GM18520 (cell line): ENCODE results near the gene JUN.
"Not testable (repeated sequence)": the region's sequence is repeated elsewhere in the genome, so short reads cannot be mapped to it uniquely, and the experiment has no call there.

ENCODE experiments used
- ATAC-seq: cut with Tn5 transposase; IDR thresholded peaks from one replicate; pipeline ENCODE4 v1.9.1; 2021; ENCODE audit not compliant: unreplicated experiment

Gene JUN

DNA sequence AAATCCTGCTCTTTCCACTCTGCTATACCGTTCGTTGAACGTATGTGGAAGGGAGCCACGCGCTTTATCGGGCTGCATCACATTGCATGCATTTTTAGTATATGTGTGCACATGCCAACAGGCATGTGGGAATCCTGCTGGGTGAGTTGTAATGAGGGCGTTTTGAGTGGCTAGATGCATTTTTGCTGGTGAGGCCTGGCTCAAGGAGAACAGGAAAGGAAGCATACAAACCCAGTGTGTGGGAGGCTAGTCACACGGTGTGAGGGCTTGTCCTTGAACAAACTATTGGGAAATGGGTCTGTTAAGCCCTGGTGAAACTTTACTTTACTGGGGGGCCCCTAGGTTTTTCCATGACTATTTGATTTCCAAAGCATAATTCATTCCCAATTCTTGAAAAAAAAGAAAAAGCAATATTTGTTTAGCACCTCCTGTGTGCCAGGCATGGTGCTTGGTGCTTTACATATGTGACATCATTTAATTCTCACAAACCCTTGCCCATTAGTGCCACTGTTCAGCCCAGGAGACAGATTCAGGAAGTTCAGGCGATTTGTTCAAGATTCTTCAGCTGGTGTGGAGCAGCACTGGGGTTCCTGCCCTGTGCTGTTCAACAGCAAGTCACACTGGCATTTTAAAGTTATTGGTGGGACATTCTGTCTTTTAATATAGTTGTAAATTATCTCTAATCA is 25.6 kb upstream of the JUN start:
- ATAC-seq: no peak

- no peak for ATAC-seq
Observed at GRCh38 chr1:58808077-58808476, 24.2 kb upstream of the JUN start.

- peak; percentile 41 for ATAC-seq
Observed at GRCh38 chr1:58805716-58806571, 22.1 kb upstream of the JUN start.

DNA sequence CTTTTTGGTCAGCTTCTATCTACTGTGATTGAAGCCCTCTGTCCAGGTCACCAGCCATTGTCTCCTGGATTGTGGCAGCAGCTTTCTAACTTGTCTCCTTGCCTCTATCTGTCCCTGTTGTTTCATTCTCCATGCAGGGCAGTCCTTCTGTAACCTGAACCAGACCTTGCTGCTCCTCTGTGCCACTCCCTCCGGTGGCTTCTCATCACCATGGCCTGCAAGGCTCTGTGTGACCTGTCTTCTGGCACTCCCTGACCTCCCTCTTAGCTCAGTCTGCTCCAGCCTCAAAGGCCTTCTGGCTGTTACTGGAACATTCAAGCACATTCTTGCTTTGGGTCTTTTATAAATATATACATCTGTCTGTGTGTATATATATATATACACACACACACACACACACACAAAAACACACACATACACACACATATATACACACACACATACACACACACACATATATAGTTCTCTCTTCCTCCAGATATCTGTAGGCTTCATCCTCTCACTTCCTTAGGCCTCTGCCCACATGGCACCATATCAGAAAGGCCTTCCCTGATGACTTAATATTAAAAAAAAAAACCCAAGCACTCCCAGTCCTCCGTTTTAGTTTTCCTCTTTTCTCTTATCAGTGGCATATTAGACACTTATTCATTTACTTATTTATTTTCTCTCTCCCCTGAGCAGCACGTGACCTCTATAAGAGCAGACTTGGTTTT is 21.2 kb upstream of the JUN start:
- ATAC-seq: no peak

GRCh38 chr1:58803858-58804257 is 20.0 kb upstream of the JUN start:
- no peak for ATAC-seq

DNA sequence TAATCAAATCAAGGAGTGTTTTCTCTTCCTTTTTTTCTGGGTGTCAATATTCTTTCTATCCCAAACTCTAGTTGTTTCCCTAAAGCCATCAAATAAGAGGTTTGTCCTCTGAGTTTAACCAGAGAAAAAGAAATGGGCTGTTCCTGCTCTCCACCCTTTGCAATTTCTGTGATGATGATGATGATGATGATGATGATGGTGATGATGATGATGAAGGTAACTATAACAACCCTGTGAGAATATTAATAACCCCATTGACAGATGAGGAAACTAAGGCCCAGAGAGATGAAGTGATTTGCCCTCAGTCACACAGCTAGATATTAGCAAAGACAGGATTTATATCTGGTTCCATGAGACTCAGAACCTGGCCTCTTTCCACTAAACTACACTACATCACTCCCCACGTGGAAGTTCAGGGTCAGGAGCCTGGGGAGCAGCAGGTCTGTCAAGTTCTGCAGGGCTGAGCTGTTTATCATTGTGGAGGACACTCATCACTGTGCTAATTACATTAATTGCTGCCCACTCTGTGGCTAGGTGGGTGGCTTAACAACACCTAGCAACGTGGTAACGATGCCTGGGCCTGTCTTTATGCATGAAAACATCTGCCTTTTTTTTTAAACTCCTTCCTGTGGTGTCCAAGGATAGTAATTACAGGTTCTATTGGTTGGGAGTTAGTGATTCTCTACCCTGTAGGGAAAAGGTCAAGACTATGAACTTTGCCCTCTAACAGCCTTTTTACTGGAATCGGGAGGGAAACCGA is 19.0 kb upstream of the JUN start:
- no peak for ATAC-seq

DNA sequence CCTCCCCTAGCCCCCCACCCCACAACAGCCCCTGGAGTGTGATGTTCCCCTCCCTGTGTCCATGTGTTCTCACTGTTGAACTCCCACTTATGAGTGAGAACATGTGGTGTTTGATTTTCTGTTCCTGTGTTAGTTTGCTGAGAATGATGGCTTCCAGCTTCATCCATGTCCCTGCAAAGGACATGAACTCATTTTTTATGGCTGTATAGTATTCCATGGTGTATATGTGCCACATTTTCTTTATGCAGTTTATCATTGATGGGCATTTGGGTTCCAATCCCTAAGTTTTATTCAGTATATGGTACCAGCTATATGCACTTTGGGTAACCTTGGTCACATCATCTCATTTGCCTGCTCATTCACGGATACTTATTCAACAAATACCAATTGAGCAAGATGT is 17.4 kb upstream of the JUN start:
- ATAC-seq: not testable (repeated sequence)

DNA sequence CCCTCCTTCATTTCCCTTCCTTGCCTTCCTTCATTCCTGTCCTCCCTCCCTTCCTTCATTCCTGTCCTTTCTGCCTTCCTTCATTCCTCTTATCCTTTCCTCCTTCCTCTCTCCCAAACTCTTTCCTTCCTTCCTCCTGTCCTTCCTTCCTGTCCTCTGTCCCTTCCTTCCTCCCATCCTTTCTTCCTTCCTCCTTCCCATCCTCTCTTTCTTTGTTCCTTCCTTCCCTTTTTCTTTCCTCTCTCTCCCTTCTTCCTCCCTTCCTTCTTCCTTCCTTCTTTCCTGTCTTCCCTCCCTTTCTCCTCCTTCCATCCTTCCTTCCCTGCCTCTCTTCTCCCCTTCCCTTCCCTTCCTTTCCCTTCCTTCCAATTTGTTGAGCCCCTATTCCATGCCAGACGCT is 15.8 kb upstream of the JUN start:
- no peak for ATAC-seq

DNA sequence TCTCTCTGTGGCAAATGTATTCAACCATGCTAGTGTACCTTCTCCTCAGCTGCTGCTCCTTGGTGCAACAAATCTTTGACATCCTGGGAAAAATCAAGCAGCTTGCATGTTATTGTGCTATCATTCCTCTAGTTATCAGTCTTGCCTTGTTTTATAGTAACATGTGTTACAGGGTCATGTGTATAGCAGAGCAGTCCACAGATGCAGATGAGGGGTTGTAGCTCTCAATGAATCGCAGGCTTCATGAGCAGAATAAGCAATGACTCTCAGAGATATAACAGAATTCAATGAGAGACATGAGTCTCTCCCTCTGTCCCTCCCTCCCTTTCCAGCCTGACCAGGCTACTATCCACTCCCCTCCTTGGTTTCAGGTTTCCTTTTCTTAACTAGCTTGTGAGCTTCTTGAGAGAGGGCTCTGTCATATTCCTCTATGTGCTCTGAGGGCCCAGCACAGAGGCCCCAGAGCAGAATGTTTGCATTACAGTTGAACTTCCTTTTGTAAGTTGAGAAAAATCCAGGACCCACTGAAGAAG is 15.1 kb upstream of the JUN start:
- ATAC-seq: no peak

DNA sequence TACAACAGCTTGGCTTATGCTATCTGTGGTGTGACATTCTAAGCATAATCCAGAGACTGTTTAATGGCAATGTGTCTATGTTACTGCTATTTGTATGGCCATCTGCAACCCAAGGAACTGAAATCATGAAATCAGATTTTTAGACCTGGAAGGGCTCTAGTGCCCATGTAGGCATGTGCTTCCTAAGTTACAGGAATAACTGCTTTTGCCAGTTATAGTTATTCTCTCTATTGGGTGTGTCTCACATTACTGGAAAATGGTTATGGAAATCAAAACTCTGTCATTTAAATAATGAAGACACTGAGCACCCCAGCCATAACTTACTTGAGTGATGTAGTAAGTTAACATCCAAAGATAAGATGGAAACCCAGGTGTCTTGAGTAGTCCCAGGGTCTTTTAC is 12.6 kb upstream of the JUN start:
- no peak for ATAC-seq

- ATAC-seq: no peak
Observed at GRCh38 chr1:58794585-58794984, 10.7 kb upstream of the JUN start.

DNA sequence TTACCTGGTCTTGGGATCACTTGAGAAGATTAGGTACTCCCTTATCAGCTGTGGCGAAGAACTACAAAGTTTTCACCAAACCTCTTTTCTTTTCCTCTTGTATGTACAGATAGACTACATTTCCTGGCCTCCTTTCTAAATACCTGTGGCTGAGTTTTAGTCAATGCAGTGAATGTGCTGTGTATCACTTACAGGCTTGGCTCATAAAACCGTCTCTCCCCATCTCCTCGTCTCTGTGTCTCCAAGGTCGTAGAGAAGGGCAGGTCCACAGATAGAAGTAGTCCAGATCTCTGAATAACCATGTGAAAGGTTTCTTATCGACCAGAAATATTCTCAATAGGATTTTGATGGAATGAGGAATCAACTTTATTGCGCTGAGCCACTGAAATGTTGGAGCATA is 9.0 kb upstream of the JUN start:
- ATAC-seq: no peak

DNA sequence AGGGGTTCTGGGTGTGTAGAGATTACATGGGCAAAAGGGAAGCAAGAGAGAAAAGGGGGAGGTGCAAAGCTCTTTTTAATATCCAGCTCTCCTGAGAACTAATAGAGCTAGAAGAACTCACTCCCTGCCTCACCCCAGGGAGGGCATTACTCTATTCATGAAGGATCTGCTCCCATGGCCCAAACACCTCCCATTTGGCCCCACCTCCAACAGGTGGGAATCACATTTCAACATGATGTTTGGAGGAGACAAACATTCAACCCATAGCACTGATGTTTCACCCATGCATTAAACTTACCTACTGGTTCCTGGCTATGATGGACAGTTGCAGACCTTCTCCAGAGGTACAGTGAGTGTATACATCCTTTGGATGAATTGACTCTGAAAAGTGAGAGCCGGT is 7.3 kb upstream of the JUN start:
- ATAC-seq: no peak

GRCh38 chr1:58789996-58790660 is 6.3 kb upstream of the JUN start:
- ATAC-seq: no peak

DNA sequence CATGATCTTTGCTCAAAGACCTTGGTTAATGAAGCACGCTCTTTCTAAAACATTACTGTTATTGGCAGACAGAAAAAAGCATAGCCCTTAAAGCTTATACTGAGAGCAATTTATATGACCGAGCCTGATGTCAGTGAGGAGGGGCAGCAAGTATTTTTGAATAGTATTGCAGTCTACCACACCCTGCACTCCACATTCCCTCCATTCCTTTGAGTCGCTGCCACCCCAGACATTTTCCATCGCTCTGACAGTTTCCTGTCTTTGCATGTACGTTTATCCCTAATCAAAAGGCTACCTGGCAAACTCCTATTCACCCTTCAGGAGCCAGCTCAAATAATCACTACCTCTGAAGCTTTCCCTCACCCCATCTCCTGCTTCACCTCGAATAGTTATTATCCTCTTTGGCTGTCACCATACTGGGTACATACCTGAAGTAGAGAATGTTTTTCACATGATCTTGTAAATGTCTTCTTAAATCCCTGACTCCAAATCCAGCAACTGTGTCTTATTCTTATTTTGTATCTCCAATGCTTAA is 5.5 kb upstream of the JUN start:
- no peak for ATAC-seq

GRCh38 chr1:58788259-58788658 is 4.4 kb upstream of the JUN start:
- no peak for ATAC-seq

DNA sequence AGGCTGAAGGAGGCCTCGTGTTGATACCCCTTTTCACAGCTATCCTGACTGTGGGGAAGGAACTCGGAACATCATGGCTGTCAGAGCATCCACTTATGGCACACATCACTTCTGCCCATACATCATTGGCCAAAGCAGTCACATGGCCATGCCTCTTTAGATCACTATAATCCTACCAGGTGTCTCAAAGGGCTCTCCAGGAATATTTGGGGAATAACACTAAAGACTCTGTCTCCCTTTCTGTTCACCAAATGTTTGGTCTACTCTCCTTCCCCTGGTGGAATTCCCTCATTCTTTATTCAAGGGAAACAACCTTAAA is 3.0 kb upstream of the JUN start:
- ATAC-seq: no peak

DNA sequence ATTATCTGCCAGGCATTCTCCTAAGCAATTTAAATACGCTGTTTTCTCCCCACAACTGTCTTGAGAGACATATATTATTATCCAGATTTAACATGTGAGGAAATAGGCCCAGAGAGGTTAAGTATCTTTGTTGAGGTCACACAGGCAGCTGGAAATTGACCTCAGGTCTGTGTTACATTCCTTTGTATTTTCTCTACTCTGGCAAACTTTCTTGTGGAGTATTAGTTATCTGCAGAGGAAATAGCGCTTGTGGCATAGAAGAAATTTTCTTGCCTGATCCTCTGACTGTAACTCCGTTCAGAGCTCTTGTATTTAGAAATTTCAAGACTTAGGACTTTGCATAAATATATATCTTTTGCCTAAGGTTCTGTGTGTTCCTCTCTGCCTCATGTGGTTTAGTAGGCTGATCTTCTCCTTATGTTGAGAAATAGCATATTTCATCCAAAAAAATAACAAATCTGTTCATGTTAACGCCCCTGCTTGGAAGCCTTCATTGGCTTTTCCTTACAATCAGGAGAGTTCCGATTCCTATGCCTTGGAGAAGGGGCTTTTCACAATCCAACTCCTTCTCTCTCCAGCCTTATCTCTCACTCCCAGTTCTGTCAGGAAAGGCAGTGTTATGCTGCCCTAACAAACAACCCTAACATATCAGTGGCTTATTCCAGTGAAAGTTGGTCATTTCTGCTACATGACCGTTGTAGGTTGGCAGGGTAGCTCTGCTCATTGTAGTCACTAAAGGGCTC is 2.5 kb upstream of the JUN start:
- no peak for ATAC-seq

- no peak for ATAC-seq
Observed at GRCh38 chr1:58785442-58786058, 1.7 kb upstream of the JUN start.
